Activated T-helper 2 cell treated with anti-CD3 and anti-CD28 coated beads, Interferon-gamma antibody, Interleukin-2, Interleukin-4, amounts not matched to agents 10 μg/mL and 5 μg/mL and 100 μg/mL, durations not matched to agents 14 hours and 24 hours and 36 hours (primary cell): ENCODE measurements around the gene DDX4. TPM values are rescaled to one million over a fixed set of nuclear protein-coding genes. Genes with fewer than 3 reads are reported as not detected.
A peak's percentile ranks its signal among the peaks of the same experiment; 100 is the strongest.
"Not testable (repeated sequence)": the region's sequence is repeated elsewhere in the genome, so short reads cannot be mapped to it uniquely, and the experiment has no call there.

Experiments
- DNase-seq: peaks from one replicate; pipeline ENCODE4 v3.0.0; 2021; ENCODE audit warnings: low spot score
- H3K27ac Mint-ChIP-seq: one replicate; pipeline ENCODE4 v1.8.0; 2021; ENCODE audit warnings: mixed read lengths
- H3K27me3 Mint-ChIP-seq: one replicate; pipeline ENCODE4 v1.8.0; 2021; ENCODE audit warnings: low read depth, mixed read lengths
- H3K36me3 Mint-ChIP-seq: one replicate; pipeline ENCODE4 v1.8.0; 2021; ENCODE audit warnings: low read depth, mixed read lengths
- H3K4me1 Mint-ChIP-seq: one replicate; pipeline ENCODE4 v1.8.0; 2021; ENCODE audit warnings: low read depth, mixed read lengths
- H3K4me3 Mint-ChIP-seq: one replicate; pipeline ENCODE4 v1.8.0; 2021; ENCODE audit warnings: low read depth, mild to moderate bottlenecking, moderate library complexity, mixed read lengths
- H3K9me3 Mint-ChIP-seq: one replicate; pipeline ENCODE4 v1.8.0; 2021; ENCODE audit warnings: mixed read lengths
- intact Hi-C: fragments of 100-400 bp; cut with micrococcal nuclease; formaldehyde crosslinking; loops from one replicate; pipeline ENCODE4 v1.15.1; 2023
- total RNA-seq: library from RNA; stranded (reverse); gene quantifications from 2 replicates; pipeline ENCODE4 v1.2.3, GENCODE V29; 2022

Gene DDX4
- total RNA-seq, 1 donor from 2014 or later = 0.09 TPM

DNA sequence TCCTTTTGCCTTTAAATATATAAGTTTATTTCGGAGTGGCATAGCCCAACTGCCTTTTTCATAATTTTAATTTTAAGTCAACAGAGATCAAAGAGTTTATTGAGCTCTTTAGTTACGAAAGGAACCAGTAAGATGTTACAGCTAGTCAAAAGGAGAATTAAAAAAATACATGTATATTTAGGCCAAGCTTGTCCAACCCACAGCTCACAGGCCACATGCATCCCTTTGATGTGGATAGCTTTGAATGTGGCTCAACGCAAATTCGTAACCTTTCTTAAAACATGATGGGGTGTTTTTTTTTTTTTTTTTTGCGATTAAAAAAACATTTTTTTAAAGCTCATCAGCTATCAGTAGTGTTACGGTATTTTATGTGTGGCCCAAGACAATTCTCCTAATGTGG is 63.1 kb downstream of the DDX4 start:
- peaks cover 1% of the 10 kb centered on the region for H3K36me3 Mint-ChIP-seq
- H3K27ac Mint-ChIP-seq = no peak overlapping the region
- intact Hi-C loops = no loop called here
- peaks cover 3% of the 10 kb centered on the region for H3K9me3 Mint-ChIP-seq
- peaks cover 3% of the 10 kb centered on the region for H3K4me1 Mint-ChIP-seq
- DNase-seq = no peak
- H3K4me3 Mint-ChIP-seq = no peak overlapping the region
- H3K27me3 Mint-ChIP-seq = peaks cover 2% of the 10 kb centered on the region

DNA sequence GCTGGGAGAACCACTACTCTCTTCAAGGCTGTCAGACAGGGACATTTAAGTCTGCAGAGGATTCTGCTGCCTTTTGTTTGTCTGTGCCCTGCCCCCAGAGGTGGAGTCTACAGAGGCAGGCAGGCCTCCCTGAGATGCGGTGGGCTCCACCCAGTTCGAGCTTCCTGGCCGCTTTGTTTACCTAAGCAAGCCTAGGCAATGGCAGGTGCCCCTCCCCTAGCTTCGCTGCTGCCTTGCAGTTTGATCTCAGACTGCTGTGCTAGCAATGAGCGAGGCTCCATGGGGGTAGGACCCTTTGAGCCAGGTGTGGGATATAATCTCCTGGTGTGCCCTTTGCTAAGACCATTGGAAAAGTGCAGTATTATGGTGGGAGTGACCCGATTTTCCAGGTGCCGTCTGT is 71.0 kb downstream of the DDX4 start:
- intact Hi-C loops, H3K27ac Mint-ChIP-seq, H3K4me3 Mint-ChIP-seq, H3K4me1 Mint-ChIP-seq, DNase-seq: not testable (repeated sequence)
- Mint-ChIP-seq H3K9me3 (peaks cover 29% of the 10 kb centered on the region), H3K27me3 (peaks cover 28% of the 10 kb centered on the region), H3K36me3 (peaks cover 20% of the 10 kb centered on the region)

DNA sequence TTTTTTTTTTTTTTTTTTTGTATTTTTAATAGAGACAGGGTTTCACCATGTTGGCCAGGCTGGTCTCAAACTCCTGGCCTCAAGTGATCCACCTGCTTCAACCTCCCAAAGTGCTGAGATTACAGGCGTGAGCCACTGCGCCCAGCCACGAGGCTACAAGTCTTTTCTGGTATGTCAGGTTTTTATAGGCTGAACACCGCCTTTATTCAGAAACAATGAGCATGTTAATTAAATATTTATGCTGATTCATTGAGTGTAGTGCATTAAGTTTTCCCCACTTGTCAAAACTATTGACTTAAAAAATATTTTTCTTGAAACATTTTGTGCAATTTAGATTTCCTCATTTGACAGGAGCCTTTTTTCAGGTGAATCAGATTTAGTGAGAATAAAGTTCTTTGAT is 78.1 kb downstream of the DDX4 start:
- DNase-seq, H3K36me3 Mint-ChIP-seq, H3K4me1 Mint-ChIP-seq, intact Hi-C loops, H3K4me3 Mint-ChIP-seq, H3K9me3 Mint-ChIP-seq, H3K27ac Mint-ChIP-seq: not testable (repeated sequence)
- H3K27me3 Mint-ChIP-seq = peaks cover 39% of the 10 kb centered on the region

DNA sequence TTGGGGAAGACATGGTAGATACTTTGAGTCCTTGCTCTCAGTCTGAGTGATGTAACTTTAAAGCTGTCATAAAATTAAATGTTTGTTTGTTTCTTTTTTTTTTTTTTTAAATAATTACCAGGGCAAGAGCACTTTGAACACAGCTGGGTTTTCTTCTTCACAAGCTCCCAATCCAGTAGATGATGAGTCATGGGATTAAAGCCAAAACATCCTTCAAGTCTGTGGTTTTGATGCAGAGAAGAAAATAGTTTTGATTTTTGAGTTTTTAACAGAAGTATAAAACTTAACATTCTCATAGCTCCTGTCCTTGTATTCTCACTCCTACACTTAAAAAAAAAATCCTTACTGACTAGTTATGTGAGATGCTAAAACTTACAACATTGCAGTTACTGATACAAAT is 78.5 kb downstream of the DDX4 start:
- H3K4me1 Mint-ChIP-seq = peaks cover 7% of the 10 kb centered on the region
- DNase-seq = no peak
- intact Hi-C loops = no loop called here
- peaks cover 5% of the 10 kb centered on the region for H3K36me3 Mint-ChIP-seq
- no peak overlapping the region for H3K4me3 Mint-ChIP-seq
- H3K27ac Mint-ChIP-seq = no peak overlapping the region
- H3K27me3 Mint-ChIP-seq = peaks cover 43% of the 10 kb centered on the region
- H3K9me3 Mint-ChIP-seq = no peaks in the 10 kb centered on the region

DNA sequence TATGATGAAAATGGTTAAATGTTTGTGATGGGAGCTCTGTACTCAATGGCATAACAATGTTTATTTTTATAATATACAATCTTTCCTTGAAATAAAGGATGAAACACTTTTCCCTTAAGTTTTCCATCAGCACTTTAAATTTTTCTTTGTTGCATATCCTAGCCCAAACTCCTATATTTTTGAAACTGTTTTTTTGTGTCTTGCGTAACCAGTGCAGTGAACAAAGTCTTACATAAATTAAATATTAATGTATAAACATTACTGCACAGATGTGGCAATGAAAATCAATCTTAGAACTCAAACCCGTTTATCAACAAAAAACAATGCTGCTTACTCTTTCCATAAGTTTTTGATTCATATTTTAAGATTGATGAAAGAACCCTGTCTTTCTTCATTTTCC is 79.2 kb downstream of the DDX4 start:
- no peak for DNase-seq
- Mint-ChIP-seq H3K4me3 (no peak overlapping the region), H3K4me1 (peaks cover 10% of the 10 kb centered on the region), H3K9me3 (no peaks in the 10 kb centered on the region), H3K27me3 (peaks cover 44% of the 10 kb centered on the region), H3K27ac (no peak overlapping the region), H3K36me3 (peaks cover 8% of the 10 kb centered on the region)
- intact Hi-C loops = no loop called here

DNA sequence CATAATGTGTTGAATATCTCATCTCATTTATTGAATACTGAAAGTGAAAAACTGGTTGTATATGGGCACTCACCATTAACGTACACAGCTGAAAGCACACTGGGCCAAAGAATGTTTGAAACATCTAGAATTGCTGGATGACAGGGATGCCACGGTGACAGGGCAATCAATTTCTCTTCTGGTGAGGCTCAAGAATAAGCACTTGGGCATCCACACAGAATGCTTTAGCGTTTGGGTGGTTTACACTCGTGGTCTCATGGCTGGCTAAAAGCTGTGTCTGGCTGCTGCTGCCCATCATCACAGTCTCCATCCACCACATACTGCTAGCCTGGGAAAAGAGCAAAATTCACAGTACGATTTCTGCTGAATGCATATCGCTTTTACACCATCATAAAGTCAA is 82.6 kb downstream of the DDX4 start:
- no peaks in the 10 kb centered on the region for H3K9me3 Mint-ChIP-seq
- intact Hi-C loops = loop anchor here (10.0 kb wide), 1 partner anchor 944 kb away; no protein-coding TSS in a partner anchor
- no peak overlapping the region for H3K4me3 Mint-ChIP-seq
- no peak overlapping the region for H3K27ac Mint-ChIP-seq
- peaks cover 60% of the 10 kb centered on the region for H3K27me3 Mint-ChIP-seq
- H3K4me1 Mint-ChIP-seq = peaks cover 15% of the 10 kb centered on the region
- no peak for DNase-seq
- H3K36me3 Mint-ChIP-seq = peaks cover 4% of the 10 kb centered on the region

DNA sequence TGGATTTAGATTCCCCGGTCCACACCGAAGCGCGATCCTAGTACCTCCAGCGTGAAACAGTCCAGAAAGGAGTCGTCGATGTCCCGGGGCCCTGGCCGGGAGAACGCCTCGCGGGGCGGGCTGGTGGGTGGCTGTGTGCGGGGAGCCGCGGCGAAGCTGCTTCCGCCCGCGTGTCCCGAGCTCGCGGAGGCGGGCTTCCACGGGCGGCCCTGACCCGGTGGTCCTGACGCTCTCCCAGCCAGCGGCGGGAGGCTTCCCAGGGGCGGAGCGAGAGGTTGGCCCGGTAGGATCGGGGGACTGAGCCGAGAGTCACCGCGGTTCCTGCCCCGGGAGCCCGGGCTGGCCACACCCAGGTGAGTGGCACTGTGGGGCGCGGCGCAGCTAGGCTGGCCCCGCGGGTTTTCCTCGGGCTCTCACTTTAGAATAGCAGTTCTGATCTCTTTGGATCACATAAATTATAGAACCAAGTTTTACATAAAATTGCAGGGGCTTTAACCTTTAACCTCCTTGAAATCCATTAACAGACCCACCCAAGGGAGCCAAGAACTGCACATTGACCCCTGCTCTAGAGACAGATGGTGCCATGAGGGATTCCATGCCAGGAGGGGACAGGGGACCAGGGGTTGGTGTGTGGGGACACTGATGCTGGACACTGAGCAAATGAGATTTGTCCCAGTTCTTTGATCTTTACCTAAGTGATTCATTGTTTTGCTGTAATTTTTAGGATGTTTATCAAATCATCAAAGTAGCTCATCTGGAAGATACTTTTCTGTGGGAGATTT is 84.1 kb downstream of the DDX4 start:
- Mint-ChIP-seq H3K27me3 (peaks cover 58% of the 10 kb centered on the region), H3K9me3 (no peaks in the 10 kb centered on the region), H3K4me3 (peak overlapping the region; percentile 59), H3K4me1 (peaks cover 12% of the 10 kb centered on the region), H3K27ac (no peak overlapping the region), H3K36me3 (peaks cover 4% of the 10 kb centered on the region)
- no peak for DNase-seq
- intact Hi-C loops = loop anchor here (10.0 kb wide), 1 partner anchor 943 kb away; no protein-coding TSS in a partner anchor

DNA sequence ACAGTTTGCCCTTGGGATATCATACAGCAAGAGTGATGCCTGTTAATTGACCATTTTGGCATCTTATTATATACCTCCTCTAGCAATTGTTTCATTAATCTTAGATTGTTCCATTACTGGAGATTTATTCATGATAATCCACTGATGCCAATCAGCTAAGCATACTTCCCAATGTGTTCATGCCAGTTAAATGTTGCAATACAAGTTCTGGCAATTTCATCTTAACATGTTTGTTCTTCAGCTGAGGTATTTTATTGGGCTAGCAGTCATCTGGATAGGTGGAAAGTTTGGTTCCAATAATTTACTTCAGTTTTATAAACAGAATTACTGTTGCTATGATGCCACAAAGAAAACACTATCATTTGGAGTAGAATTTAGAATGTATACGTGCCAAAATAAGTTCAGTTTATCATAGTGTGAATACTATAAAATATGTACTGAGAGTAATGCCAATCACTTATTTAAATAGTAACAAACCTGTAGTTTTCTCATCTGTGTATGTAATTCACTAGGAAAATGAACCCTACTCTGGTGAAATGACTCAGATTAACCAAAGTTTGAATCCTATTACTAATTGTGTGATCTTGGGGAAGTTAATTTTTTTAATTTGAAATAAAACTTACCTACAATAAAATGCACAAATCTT is 85.4 kb downstream of the DDX4 start:
- peaks cover 6% of the 10 kb centered on the region for H3K36me3 Mint-ChIP-seq
- no peak for DNase-seq
- peaks cover 58% of the 10 kb centered on the region for H3K27me3 Mint-ChIP-seq
- H3K4me3 Mint-ChIP-seq = no peak overlapping the region
- intact Hi-C loops = loop anchor here (10.0 kb wide), 1 partner anchor 942 kb away; no protein-coding TSS in a partner anchor
- peaks cover 12% of the 10 kb centered on the region for H3K4me1 Mint-ChIP-seq
- no peaks in the 10 kb centered on the region for H3K9me3 Mint-ChIP-seq
- H3K27ac Mint-ChIP-seq = no peak overlapping the region

DNA sequence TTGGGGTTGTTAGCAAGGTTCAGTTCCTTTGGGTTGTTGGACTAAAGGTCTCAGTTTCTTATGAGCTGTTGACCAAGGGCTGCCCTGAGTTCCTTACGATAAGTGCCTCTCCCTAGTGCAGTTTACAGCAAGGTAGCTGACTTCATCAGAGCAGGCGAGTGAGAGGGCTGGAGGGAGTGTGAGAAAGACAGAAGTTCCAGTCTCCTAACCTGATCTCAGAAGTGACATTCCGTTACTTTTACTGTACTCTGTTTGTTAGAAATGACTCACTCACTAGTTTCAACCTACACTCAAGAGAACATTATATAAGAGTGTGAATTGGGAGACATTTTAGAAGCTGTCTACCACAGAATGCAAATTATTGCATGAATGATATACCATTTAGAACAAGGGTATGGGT is 92.1 kb downstream of the DDX4 start:
- H3K9me3 Mint-ChIP-seq = peaks cover 8% of the 10 kb centered on the region
- peaks cover 2% of the 10 kb centered on the region for H3K36me3 Mint-ChIP-seq
- no peak for DNase-seq
- intact Hi-C loops = loop anchor here (10.0 kb wide), 1 partner anchor 935 kb away; no protein-coding TSS in a partner anchor
- H3K27me3 Mint-ChIP-seq = peaks cover 7% of the 10 kb centered on the region
- peaks cover 1% of the 10 kb centered on the region for H3K4me1 Mint-ChIP-seq
- H3K27ac Mint-ChIP-seq = no peak overlapping the region
- H3K4me3 Mint-ChIP-seq = no peak overlapping the region

DNA sequence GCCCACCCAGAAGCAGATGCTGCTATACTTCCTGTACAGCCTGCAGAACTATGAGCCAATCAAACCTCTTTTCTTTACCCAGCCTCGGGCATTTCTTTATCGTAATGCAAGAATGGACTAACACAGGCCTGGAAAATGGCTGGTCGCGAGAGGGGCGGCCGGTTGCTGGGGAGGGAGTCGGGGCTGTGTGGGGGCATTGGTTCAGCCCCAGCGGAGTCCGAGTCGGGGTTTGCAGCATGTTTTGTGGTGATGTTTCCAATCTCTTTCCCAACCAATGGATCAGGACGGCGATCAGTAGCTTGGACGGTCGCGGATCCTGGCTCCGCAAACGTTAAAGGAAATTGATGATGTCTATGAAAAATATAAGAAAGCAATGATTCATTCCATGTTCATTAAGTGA is 94.6 kb downstream of the DDX4 start:
- peaks cover 2% of the 10 kb centered on the region for H3K36me3 Mint-ChIP-seq
- H3K4me3 Mint-ChIP-seq = no peak overlapping the region
- no peak for DNase-seq
- H3K4me1 Mint-ChIP-seq = peaks cover 1% of the 10 kb centered on the region
- peaks cover 8% of the 10 kb centered on the region for H3K9me3 Mint-ChIP-seq
- no peaks in the 10 kb centered on the region for H3K27me3 Mint-ChIP-seq
- intact Hi-C loops = no loop called here
- H3K27ac Mint-ChIP-seq = no peak overlapping the region

DNA sequence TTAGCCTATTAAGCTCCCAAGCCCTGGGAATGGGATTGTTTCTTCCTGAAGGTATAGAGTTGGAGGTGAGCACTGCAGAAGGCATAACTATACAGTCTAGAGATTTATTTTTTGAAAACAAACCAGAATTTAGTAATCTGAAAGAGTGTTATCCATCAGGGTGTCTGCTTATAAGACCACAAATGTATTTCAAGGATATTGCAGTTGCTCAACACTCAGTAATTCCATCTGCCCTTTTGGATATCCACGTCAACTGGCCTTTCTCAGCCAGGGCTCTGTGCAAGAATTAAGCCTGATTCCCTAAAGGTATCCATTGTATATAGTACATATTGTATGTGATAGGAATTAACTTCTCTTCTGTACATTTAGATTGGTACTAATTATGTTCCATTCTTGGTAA is 98.3 kb downstream of the DDX4 start:
- Mint-ChIP-seq H3K27me3 (no peaks in the 10 kb centered on the region), H3K27ac (no peak overlapping the region), H3K9me3 (peaks cover 8% of the 10 kb centered on the region), H3K4me3 (no peak overlapping the region), H3K4me1 (no peaks in the 10 kb centered on the region), H3K36me3 (no peaks in the 10 kb centered on the region)
- no peak for DNase-seq
- intact Hi-C loops = no loop called here

DNA sequence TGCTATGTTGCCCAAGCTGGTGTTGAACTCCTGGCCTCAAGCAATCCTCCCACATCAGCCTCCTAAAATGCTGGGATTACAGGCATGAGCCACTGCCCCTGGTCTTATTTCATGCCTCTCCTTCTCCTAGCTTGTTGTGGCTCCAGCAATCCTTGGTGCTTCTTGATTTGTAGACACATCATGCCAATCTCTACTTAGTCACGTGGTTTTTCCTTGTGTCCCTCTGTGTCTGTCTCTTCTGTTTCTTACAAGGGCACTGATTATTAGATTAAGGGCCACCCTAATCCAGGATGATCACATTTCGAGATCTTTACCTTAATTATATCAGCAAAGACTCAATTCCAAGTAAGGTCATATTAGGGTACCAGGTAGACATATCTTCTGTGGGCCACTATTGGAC is 104.1 kb downstream of the DDX4 start:
- no peak overlapping the region for H3K4me3 Mint-ChIP-seq
- H3K27me3 Mint-ChIP-seq = no peaks in the 10 kb centered on the region
- peaks cover 18% of the 10 kb centered on the region for H3K9me3 Mint-ChIP-seq
- intact Hi-C loops = no loop called here
- H3K27ac Mint-ChIP-seq = no peak overlapping the region
- DNase-seq = no peak
- H3K36me3 Mint-ChIP-seq = peaks cover 10% of the 10 kb centered on the region
- H3K4me1 Mint-ChIP-seq = no peaks in the 10 kb centered on the region

DNA sequence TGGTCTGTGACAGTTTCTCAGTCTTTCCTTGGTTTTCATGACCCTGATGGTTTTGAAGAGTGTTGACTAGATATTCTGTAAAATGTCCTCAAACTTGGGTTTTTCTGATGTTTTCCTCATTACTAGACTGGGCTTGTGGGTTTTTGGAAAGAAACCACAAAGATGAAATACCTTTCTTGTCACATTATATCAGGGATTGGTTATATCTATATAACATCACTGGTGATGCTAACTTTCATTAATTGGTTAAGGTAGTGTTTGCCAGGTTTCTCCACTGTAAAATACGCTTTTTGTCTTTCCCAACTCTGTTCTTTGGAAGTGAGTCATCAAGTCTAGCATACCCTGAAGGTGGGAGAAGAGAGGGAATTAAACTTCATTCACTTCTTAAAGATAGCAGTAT is 110.0 kb downstream of the DDX4 start:
- peaks cover 15% of the 10 kb centered on the region for H3K36me3 Mint-ChIP-seq
- no peak for DNase-seq
- H3K4me1 Mint-ChIP-seq = peaks cover 32% of the 10 kb centered on the region
- intact Hi-C loops = no loop called here
- peaks cover 2% of the 10 kb centered on the region for H3K27me3 Mint-ChIP-seq
- H3K4me3 Mint-ChIP-seq = no peak overlapping the region
- H3K9me3 Mint-ChIP-seq = peaks cover 21% of the 10 kb centered on the region
- H3K27ac Mint-ChIP-seq = no peak overlapping the region
